HG02981 (cell line): ENCODE measurements around the gene ABCG2.
"Not testable (repeated sequence)": the region's sequence is repeated elsewhere in the genome, so short reads cannot be mapped to it uniquely, and the experiment has no call there.

Experiments used
- ATAC-seq: cut with Tn5 transposase; IDR thresholded peaks from one replicate; pipeline ENCODE4 v1.9.1; 2021; ENCODE audit warnings: mild to moderate bottlenecking, moderate library complexity; ENCODE audit not compliant: unreplicated experiment

ABCG2 gene

GRCh38 chr4:88119943-88120342, 38.5 kb downstream of the ABCG2 start:
- ATAC-seq: no peak

GRCh38 chr4:88115587-88115986, 42.9 kb downstream of the ABCG2 start:
- no peak for ATAC-seq

DNA sequence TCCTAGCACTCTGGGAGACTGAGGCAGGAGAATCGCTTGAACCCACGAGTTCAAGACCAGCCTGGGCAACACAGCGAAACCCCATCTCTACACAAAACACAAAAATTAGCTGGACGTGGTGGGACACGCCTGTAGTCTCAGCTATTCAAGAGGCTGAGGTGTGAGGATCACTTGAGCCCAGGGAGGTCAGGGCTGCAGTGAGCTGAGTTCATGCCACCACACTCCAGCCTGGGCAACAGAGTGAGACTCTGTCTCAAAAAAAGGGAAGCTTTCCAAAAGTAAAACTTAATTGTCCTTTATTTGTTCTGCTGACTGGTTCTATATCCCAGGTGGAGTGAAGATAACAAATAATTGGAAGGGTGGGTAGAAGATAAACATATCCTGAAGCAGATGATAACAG, 45.6 kb downstream of the ABCG2 start:
- ATAC-seq: no peak

- no peak for ATAC-seq
Measured at GRCh38 chr4:88110826-88111225, 47.6 kb downstream of the ABCG2 start.

DNA sequence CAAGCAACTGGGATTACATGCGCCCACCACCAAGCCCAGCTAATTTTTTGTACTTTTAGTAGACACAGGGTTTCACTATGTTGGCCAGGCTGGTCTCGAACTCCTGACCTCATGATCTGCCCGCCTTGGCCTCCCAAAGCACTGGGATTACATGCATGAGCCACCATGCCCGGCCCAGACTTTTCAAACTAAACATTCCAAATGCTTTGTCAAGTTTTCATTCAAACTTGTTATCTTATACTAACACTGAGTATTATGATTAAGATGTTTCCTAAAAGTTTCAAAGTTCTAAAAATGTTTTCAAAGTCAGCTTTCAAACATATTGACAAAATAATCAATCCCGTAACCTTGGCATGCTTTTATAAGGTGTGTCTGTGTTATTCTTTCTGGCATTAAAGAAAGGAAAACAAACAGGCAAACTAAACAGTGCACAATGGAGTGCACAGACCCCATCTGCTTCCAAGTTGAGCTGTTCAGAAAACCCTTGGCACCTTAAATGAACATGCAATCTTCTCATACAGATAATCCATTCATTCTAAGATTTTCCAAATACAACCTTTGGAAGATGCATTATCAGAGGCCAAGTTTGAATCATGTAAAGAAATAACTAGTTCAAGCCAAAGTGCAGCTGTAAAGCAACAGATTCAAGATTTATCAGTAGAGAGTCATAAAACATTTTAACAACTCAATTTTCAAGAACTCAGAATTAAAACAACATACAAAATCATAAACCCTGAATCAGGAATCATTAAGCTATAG, 49.1 kb downstream of the ABCG2 start:
- no peak for ATAC-seq

GRCh38 chr4:88108747-88109122, 49.7 kb downstream of the ABCG2 start:
- ATAC-seq: no peak

DNA sequence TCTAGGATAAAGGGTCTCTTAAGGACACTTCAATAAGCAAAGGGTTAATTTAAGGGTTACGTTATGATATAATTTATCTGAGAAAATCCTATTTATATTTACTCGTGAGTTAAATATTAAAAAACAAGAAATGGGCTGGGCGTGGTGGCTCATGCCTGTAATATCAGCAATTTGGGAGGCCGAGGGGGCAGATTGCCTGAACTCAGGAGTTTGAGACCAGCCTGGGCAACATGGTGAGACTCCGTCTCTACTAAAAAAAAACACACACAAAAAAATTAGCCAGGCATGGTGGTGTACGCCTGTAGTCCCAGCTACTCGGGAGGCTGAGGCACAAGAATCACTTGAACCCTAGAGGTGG, 50.4 kb downstream of the ABCG2 start:
- ATAC-seq: not testable (repeated sequence)

GRCh38 chr4:88107406-88108107, 50.9 kb downstream of the ABCG2 start:
- ATAC-seq: no peak

GRCh38 chr4:88106205-88106604, 52.2 kb downstream of the ABCG2 start:
- no peak for ATAC-seq

DNA sequence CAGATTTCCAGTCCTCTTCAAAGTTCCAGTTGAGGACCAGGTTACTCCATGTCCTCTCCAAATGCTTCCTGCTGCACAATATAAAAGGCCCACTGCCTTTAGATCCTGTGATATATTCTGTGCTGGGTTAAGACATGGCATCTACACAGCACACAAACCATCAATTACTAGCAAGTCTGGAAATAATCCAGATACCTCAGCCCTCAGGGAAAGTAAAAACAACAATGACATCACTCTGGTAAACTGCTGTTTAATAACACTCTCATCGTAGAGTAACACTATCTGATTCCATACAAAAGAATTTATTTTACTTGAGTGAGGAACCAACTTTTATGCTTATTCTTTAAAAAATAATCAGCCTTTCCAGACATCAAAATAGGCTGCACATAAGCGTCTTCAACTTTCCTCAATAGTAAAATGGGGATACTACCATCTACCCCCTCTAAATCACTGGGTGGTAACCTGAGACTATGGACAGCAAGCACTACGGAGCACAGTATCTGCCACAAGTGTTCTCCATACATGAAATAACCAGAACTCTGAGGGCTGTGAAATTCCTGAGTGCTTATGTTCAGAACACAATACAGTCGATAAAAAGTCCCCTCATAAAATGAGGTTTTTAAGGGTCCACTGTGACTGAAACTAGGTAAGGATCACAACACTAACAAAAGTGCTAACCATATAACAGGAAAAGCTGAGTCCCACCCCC, 53.4 kb downstream of the ABCG2 start:
- no peak for ATAC-seq

DNA sequence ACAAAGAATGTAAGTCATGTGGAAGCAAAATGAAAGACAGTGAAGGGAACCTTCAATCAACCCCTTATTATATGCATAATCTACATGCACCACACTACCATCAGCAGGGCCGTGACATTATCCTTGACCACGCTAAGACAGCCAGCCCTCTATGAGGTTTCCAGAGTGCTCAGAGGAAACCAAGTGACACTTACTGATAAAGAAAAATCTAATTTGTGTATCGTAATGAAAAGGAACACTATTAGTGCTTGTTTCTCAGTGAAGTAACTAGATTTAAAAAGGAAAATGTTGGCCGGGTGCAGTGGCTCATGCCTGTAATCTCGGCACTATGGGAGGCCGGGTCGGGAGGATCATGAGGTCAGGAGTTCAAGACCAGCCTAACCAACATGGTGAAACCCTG, 56.4 kb downstream of the ABCG2 start:
- ATAC-seq: no peak

- no peak for ATAC-seq
Measured at GRCh38 chr4:88101165-88101564, 57.3 kb downstream of the ABCG2 start.

- ATAC-seq: no peak
Measured at GRCh38 chr4:88098993-88099752, 59.3 kb downstream of the ABCG2 start.

DNA sequence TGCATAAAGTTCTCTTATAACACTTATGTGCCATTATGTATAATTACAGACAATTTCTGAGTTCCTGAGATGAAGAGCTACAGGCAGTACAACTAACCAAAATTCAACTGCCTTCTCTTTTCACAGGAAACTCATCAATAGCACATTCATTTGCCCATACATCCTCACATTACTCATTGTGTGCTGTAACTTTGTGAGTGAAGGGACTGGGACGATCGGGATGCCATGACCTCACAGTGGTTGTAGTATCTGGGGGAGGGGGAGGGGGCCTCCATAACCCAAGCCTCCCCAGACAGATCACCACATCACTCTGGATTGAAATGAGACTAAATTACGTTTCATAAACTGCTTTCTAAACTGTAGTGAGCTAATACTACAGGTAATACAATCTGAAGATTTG, 60.7 kb downstream of the ABCG2 start:
- ATAC-seq: no peak

DNA sequence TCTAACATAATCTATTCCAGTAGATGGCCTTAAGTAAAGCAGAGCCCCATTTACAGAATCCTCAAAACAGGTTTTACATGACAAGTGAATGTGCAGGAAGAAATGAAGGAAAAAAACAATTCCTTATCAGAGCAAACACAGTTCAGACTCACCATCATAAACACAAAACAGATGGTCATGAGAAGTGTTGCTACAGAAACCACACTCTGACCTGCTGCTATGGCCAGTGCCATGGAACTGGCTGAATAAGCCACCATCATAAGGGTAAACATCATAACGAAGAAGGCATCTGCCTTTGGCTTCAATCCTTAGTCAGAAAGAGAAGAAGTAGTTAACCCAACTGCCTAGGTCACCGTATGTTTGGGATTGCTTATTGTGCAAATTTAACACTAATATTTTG, 61.1 kb downstream of the ABCG2 start:
- ATAC-seq: no peak

- ATAC-seq: no peak
Measured at GRCh38 chr4:88093874-88094273, 64.6 kb downstream of the ABCG2 start.

DNA sequence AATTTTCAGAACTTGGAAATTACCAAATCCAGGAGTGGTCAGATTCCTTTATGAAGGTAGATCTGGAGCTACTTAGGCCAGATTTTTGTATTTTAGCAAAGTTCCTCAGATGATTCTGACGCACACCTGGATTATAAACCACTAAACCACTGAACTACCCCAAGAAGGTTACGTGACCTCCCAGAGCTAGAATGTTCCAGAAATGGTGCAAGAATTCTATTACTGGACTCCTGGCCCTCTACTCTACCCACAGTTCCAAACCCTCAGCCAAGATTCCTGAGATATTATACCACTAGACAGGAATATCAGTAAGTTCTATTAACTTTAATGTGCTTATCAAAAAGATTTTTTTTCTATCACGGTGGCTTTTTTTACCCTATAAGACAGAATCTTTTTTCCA, 67.1 kb downstream of the ABCG2 start:
- ATAC-seq: no peak

DNA sequence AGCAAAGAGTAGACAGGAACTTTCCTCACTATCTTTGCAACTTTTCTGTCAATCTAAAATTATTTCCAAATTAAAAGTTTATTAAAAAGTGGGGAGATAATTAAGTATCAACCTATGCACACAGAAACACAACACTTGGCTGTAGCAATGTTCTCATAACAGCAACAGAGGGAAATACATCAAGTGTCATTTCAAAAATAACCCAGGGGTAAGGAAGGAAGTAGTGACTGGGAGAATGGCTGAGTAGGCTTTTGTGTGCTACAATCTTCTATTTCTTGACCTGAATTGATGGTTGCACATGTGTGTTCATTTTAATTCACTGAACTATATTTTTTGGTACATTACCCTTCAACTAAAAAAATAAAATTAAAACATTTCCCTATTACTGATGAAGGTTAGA, 67.5 kb downstream of the ABCG2 start:
- ATAC-seq: no peak

DNA sequence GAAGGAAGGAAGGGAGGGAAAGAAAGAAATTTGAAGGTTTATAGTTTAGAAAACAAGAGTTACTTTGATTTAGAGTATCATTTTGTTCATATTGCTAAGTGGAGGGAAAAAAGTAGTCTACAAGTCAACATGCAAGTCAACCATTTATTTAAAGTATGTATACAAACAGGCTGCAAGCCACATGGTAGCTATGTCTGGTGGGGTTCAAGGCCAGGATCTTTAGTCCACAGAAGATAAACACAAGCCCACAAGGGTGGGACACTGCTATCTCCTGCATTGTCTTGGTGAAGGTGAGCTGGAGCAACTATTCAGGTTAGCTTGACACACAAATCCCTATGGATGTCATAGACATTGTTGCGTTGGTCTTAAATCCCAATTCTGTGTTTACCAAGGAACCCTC, 71.4 kb downstream of the ABCG2 start:
- no peak for ATAC-seq

DNA sequence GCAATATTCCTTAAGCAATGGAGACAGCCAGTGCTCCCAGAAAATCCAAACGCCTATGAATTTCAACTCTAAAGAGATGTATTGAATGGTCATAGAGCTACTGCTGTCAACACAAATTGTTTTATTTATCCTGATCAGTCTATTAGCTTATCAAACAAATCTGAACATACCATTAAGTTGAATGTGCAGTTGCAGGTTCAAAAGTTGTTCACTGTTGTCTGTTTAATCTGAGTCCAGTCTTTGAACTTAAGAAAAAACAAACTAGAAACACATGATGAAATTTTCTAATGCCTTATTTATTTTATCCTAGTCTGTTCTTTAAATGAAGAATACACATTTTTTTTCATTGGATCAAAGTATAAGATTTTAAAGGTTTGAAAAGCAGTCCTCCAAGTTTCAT, 77.8 kb downstream of the ABCG2 start:
- no peak for ATAC-seq

GRCh38 chr4:88078579-88078978, 79.9 kb downstream of the ABCG2 start:
- no peak for ATAC-seq
